HepG2 (cell line): ENCODE measurements around the gene CAMTA1. TPM values are rescaled to one million over a fixed set of nuclear protein-coding genes. Genes with fewer than 3 reads are reported as not detected.

Experiments used
- ATAC-seq: fragments of 200-7000 bp; cut with Tn5 transposase; 3 replicates; pipeline ENCODE4 v1.9.1; 2020; ENCODE audit warnings: mild to moderate bottlenecking, moderate library complexity
- BruUV-seq: library from RNA; stranded (reverse); fragments of 400-500 nt; replicated peaks from 2 replicates; lab custom pipeline; 2021; lab: Mats Ljungman, UMichigan
- CTCF ChIA-PET: fragments of 300-600 bp; formaldehyde crosslinking; extraction: SDS; loops from one replicate; lab custom pipeline; 2021; ENCODE audit warnings: low total read pairs, inconsistent platforms, low intra/inter-chr PET ratio; lab: Yijun Ruan, JAX
- POLR2A ChIA-PET: fragments of 350-600 bp; sonication (Branson Sonifier 250); formaldehyde crosslinking; loops from one replicate; lab custom pipeline; 2020; ENCODE audit warnings: antibody characterized with exemption, inconsistent platforms; lab: Yijun Ruan, JAX
- DNase-seq: peaks from one replicate; pipeline ENCODE4 v3.0.0-alpha.2; 2015; ENCODE audit warnings: low spot score
- FAIRE-seq: peaks from 3 replicates; lab custom pipeline; 2011; peaks lifted over from hg19 to GRCh38; lab: Jason Lieb, UNC
- H2AFZ ChIP-seq: one replicate; pipeline ENCODE4 v1.6.1; 2011; ENCODE audit warnings: low read length, inconsistent platforms
- H3K27ac ChIP-seq: fragments of 300-600 bp; 3 replicates; pipeline ENCODE4 v1.8.0; 2011; ENCODE audit warnings: mixed run types, mild to moderate bottlenecking, mixed read lengths, low read length, inconsistent platforms; ENCODE audit not compliant: insufficient read depth; ENCODE audit errors: extremely low read length
- H3K27me3 ChIP-seq, 2 experiments: fragments of 200-600 bp in 1 of 2; 2 replicates in 1 of 2; 3 replicates in 1 of 2; pipeline versions ENCODE4 v1.6.0 to v1.8.0; 2011; ENCODE audit warnings: low read length in 2 of 2, mild to moderate bottlenecking in 2 of 2, moderate library complexity in 2 of 2, inconsistent platforms in 1 of 2; ENCODE audit not compliant: insufficient read depth in 2 of 2, control insufficient read depth in 1 of 2
- H3K36me3 ChIP-seq, 2 experiments: fragments of 200-600 bp in 1 of 2; replicated peaks in 1 of 2; 2 replicates in 1 of 2; 3 replicates in 1 of 2; pipeline versions ENCODE4 v1.5.1 to v1.8.0; 2011; ENCODE audit warnings: low read length in 2 of 2, inconsistent platforms in 1 of 2; ENCODE audit not compliant: insufficient read depth in 2 of 2, control insufficient read depth in 1 of 2
- H3K4me1 ChIP-seq: 2 replicates; pipeline ENCODE4 v1.5.1; 2012; ENCODE audit warnings: low read length, inconsistent platforms; ENCODE audit not compliant: insufficient read depth
- H3K4me2 ChIP-seq: 2 replicates; pipeline ENCODE4 v1.6.0; 2011; ENCODE audit warnings: low read depth, low read length, inconsistent platforms
- H3K4me3 ChIP-seq, 3 experiments: fragments of 200-600 bp in 1 of 3; sonication (generic), shearing (Covaris generic) in 1 of 3; replicated peaks in 1 of 3; 2 replicates each; pipeline ENCODE4 v1.5.1; 2011 to 2016; ENCODE audit warnings: low read length in 3 of 3, inconsistent platforms in 2 of 3, low read depth in 2 of 3, mild to moderate bottlenecking in 2 of 3, control low read depth in 1 of 3, mixed read lengths in 1 of 3; ENCODE audit not compliant: insufficient read depth in 1 of 3
- H3K79me2 ChIP-seq: one replicate; pipeline ENCODE4 v1.6.1; 2011; ENCODE audit warnings: low read length, inconsistent platforms; ENCODE audit not compliant: insufficient read depth
- H3K9ac ChIP-seq: 2 replicates; pipeline ENCODE4 v1.6.0; 2011; ENCODE audit warnings: mild to moderate bottlenecking, low read depth, low read length, inconsistent platforms; ENCODE audit not compliant: insufficient read depth
- H3K9me3 ChIP-seq: 2 replicates; pipeline ENCODE4 v1.5.1; 2012; ENCODE audit warnings: mild to moderate bottlenecking, low read length
- H4K20me1 ChIP-seq: 2 replicates; pipeline ENCODE4 v1.6.0; 2011; ENCODE audit warnings: inconsistent platforms, mild to moderate bottlenecking, low read length, moderate library complexity; ENCODE audit not compliant: insufficient read depth
- JDP2 ChIP-seq: sonication (generic); formaldehyde crosslinking; IDR thresholded peaks from 2 replicates; pipeline ENCODE4 v1.8.1; 2022; ENCODE audit warnings: missing genetic modification reagents, borderline replicate concordance
- MEIS1 ChIP-seq: sonication (generic); formaldehyde crosslinking; IDR thresholded peaks from 2 replicates; pipeline ENCODE4 v1.9.0; 2021; ENCODE audit warnings: mild to moderate bottlenecking, missing genetic modification reagents, moderate library complexity, borderline replicate concordance
- MIER3 ChIP-seq: IDR thresholded peaks from 2 replicates; pipeline ENCODE4 v1.6.1; 2016; ENCODE audit warnings: missing compliant biosample characterization, borderline replicate concordance
- PHB2 ChIP-seq: fragments of 450-650 bp; IDR thresholded peaks from 2 replicates; pipeline ENCODE4 v1.6.1; 2018; ENCODE audit not compliant: partially characterized antibody
- RBAK ChIP-seq: sonication (generic); formaldehyde crosslinking; IDR thresholded peaks from 2 replicates; pipeline ENCODE4 v1.5.1; 2020; ENCODE audit warnings: mild to moderate bottlenecking, missing genetic modification reagents
- SP4 ChIP-seq: sonication (generic); formaldehyde crosslinking; IDR thresholded peaks from 2 replicates; pipeline ENCODE4 v1.8.1; 2023; ENCODE audit warnings: mild to moderate bottlenecking, missing genetic modification reagents
- TBX3 ChIP-seq: fragments of 450-650 bp; IDR thresholded peaks from 2 replicates; pipeline ENCODE4 v1.6.1; 2017; ENCODE audit warnings: antibody characterized with exemption, mild to moderate bottlenecking, inconsistent platforms, borderline replicate concordance
- TCF12 ChIP-seq, 2 experiments: fragments of 450-650 bp in 1 of 2; sonication (generic) in 1 of 2; formaldehyde crosslinking in 1 of 2; IDR thresholded peaks; 2 replicates each; pipeline versions ENCODE4 v1.6.1 to v1.8.0; 2017 to 2022; ENCODE audit warnings: antibody characterized with exemption in 1 of 2, mild to moderate bottlenecking in 1 of 2, missing genetic modification reagents in 1 of 2, moderate library complexity in 1 of 2
- WGBS: methylation state at CpG from one replicate; pipeline ENCODE4 v1.1.6; 2017; ENCODE audit warnings: low lambda C conversion rate; 5-methylcytosine and 5-hydroxymethylcytosine counted together
- in situ Hi-C: cut with HindIII; loops from 2 replicates; pipeline ENCODE4 v1.10.0; 2017; ENCODE audit warnings: low pct_unique_long_range_greater_than_20kb; ENCODE audit not compliant: extremely low pct_ligation_motif_present
- intact Hi-C: fragments of 100-400 bp; cut with micrococcal nuclease; formaldehyde crosslinking; loops from one replicate; pipeline ENCODE4 v1.10.0; 2022; ENCODE audit not compliant: unreplicated experiment
- polyA plus RNA-seq, 8 experiments: library from polyadenylated mRNA; depleted of rRNA in 3 of 8; stranded (reverse) in 7 of 8; unstranded in 1 of 8; fragments of >200 nt; fragmentation: Illumina TruSeq in 4 of 8; extraction: Trizol in 4 of 8; gene quantifications; 2 replicates each; pipeline versions ENCODE4 v1.2.1 to v1.2.3, GENCODE V29; 2011 to 2016; ENCODE audit warnings: low read depth in 4 of 8, missing spikeins in 1 of 8, mixed read lengths in 1 of 8; ENCODE audit not compliant: insufficient read depth in 1 of 8
- total RNA-seq, 5 experiments: library from RNA; depleted of rRNA; stranded (reverse); fragments of >200 nt; fragmentation: Illumina TruSeq; extraction: Trizol; gene quantifications; 2 replicates each; pipeline ENCODE4 v1.2.3, GENCODE V29; 2016; ENCODE audit warnings: low read depth in 1 of 5
- TF ChIP-seq, protein P1 (sequence below): sonication (generic); formaldehyde crosslinking; IDR thresholded peaks from 2 replicates; pipeline ENCODE4 v1.4.0; 2020; ENCODE audit warnings: missing genetic modification reagents

The CAMTA1 gene
- total and polyA plus RNA-seq, 2 of the 13 experiments (the other 11 are each of a cell fraction or from before 2014, with no cell fraction given) = 25.0 to 36.4 TPM

DNA sequence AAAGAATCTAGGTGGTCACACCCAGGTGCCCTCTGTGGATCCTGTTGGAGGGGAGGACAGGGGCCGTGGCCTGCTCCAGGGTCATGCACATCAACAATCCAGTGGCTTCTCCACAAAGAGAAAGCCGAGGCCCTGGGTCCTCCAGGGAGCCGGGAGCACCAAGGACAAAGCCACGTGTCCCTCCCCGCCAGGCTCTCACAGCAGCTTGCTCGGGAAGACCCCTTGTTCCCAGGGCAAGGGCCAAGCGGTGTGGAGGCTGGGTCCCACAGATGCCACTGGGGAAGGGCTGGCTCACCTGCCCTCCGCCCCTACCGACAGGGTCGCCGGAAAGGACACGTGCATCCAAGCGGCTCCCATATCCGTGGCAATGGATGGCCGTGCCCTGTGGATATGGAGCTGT is 793.0 kb downstream of the CAMTA1 start:
- Histone ChIP-seq H2AFZ (no peak overlapping the region), H3K79me2 (no peaks in the 10 kb centered on the region), H3K27ac (no peak overlapping the region), H3K4me1 (no peaks in the 10 kb centered on the region), H3K4me2 (no peak overlapping the region), H3K27me3 (peaks cover 5 to 44% of the 10 kb centered on the region in 2 experiments; a peak in 3 of 5 replicates), H3K9ac (no peak overlapping the region), H3K4me3 (no peak overlapping the region), H4K20me1 (no peaks in the 10 kb centered on the region), H3K9me3 (no peaks in the 10 kb centered on the region), H3K36me3 (no peaks in the 10 kb centered on the region)
- no TSS peak for BruUV-seq
- ChIA-PET POLR2A (no interaction called here), CTCF (no interaction called here)
- in situ Hi-C loops (no loop called here), intact Hi-C loops (no loop called here)
- 41% methylated on average over 5 of the region's 15 CpGs for WGBS
- no peak for DNase-seq
- no peak for FAIRE-seq
- TF ChIP-seq RBAK (CRISPR knock-in tag) (no peak), MIER3 (CRISPR knock-in tag) (no peak), TBX3 (no peak), MEIS1 (CRISPR knock-in tag) (no peak), SP4 (CRISPR knock-in tag) (no peak), TCF12 (IDR thresholded peaks at IDR 0.05) (no peak), TCF12 (CRISPR knock-in tag; IDR thresholded peaks at IDR 0.05) (no peak), JDP2 (CRISPR knock-in tag) (no peak), PHB2 (no peak)
- TF ChIP-seq, protein P1, sequence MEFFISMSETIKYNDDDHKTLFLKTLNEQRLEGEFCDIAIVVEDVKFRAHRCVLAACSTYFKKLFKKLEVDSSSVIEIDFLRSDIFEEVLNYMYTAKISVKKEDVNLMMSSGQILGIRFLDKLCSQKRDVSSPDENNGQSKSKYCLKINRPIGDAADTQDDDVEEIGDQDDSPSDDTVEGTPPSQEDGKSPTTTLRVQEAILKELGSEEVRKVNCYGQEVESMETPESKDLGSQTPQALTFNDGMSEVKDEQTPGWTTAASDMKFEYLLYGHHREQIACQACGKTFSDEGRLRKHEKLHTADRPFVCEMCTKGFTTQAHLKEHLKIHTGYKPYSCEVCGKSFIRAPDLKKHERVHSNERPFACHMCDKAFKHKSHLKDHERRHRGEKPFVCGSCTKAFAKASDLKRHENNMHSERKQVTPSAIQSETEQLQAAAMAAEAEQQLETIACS (CRISPR knock-in tag) = no peak
- no peak for ATAC-seq
